GM19025 (cell line): ENCODE results near the gene MCCD1.
"Not testable (repeated sequence)": the region's sequence is repeated elsewhere in the genome, so short reads cannot be mapped to it uniquely, and the experiment has no call there.

ENCODE experiments used
- ATAC-seq: cut with Tn5 transposase; IDR thresholded peaks from one replicate; pipeline ENCODE4 v1.9.1; 2021; ENCODE audit warnings: mild to moderate bottlenecking, low read depth, moderate library complexity; ENCODE audit not compliant: unreplicated experiment

MCCD1 gene

DNA sequence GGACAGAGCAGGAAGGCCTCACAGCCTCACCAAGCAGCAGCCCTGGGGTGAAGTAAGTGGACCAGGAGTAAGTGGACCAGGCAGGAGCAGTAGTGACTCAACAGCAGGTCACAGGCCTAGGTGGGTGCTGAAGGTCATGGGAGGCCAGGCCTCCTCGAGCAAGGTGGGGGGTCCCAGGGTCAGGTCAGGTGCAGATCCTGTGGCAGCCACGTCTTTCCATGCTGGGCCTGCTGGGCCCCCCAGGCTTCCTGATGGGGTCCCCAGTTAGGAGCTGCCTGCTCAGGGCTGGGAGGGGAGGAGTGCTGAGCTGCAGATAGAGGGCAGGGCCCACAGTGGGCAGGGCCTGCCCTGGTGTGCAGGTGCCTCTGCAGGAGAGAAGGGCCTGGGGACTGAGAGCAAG is 19.7 kb upstream of the MCCD1 start:
- not testable (repeated sequence) for ATAC-seq

DNA sequence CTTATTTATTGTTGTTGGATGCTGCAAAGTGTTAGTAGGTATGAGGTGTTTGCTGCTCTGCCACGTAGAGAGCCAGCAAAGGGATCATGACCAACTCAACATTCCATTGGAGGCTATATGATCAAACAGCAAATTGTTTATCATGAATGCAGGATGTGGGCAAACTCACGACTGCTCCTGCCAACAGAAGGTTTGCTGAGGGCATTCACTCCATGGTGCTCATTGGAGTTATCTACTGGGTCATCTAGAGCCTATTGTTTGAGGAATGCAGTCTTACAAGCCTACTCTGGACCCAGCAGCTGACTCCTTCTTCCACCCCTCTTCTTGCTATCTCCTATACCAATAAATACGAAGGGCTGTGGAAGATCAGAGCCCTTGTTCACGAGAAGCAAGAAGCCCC is 18.8 kb upstream of the MCCD1 start:
- ATAC-seq: no peak

DNA sequence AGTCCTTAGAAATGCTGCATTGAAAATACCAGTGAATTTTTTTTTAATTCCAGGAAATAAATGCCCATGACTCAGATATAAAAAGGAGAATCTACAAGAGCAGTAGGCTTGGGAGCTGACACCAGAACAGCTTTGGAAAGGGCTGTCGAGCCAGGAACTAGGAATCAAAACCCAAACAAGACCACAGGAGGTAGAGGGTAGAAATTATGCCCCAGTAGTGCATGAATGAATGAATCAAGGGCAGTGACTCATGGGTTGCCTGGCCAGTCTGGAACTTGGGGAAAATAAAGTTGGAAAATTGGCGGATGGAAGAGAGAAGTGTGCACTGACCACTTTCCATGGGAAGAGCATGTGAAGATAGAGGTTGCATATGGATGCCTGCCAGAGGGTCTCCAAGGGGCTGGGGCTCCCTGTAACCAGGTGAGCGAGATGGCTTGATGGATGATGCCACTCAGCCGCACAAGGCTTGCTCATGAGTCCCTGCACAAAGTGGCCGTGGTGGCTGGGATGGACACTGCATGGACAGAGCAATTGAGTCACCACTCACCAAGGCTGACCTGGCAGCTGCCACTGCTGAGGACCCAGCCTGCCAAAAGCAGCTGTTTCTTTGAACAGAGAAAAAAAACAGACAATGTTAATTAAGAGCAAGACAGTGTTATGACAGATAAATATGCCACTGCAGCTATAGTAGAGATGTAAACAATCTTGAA is 15.2 kb upstream of the MCCD1 start:
- no peak for ATAC-seq

DNA sequence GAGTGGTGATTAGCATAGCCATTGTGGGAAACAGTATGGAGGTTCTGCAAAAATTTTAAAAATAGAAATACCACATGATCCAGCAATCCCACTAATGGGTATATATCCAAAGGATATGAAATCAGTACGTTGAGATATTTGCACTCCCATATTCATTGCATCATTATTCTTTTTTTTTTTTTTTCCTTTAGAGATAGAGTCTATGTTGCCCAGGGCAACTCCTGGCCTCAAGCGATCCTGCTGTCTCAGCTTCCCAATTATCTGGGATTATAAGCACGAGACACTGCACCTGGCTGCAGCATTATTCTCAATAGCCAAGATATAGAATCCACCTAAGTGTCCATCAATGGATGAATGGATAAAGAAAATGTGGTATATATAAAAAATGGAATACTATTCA is 6.9 kb upstream of the MCCD1 start:
- ATAC-seq: no peak

DNA sequence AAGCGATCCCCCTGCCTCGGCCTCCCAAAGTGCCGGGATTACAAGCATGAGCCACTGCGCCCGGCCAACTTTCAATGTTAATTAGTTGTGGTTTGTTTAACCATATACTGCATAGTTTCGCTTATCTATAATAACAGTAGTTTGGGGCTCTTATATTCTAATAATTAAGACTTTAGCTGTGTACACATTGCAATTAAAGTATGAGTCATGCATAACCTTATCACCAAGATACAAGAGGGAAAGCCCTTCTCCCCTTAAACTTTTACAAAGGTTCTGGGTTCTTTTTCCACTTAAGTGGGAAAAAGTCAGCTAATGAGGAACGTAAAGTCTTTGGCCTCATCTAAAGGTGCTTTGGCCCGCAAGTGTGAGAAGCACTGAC is 3.2 kb upstream of the MCCD1 start:
- no peak for ATAC-seq

DNA sequence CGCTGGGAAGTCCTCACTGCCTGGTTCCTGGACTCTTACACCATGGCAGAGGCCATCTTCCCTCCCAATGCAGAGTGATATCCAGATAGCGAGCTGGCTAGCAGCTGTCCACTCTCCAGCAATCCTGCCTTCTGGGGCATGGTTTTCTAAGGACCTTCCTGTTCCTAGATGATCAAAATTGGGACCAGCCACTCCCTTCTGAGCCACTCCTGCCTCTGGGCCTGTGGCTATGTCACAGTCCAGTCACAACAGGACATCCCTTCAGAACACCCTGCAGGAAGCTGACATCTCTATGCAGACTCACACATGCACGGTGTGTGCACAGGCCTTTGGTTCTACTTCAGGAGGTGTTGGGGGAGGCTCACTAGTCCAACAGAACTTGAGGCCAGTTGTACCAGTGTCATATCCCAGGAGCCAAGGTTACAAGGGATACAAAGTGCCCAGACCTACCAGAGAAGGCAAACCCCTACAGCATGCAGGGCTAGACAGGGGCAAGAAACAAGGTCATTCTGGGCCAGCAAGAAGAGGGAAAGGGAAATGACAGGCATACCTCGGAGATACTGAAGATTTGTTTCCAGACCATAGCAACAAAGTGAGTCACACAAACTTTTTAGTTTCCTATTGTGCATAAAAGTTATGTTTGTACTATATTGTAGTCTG is 2.7 kb upstream of the MCCD1 start:
- ATAC-seq: no peak

DNA sequence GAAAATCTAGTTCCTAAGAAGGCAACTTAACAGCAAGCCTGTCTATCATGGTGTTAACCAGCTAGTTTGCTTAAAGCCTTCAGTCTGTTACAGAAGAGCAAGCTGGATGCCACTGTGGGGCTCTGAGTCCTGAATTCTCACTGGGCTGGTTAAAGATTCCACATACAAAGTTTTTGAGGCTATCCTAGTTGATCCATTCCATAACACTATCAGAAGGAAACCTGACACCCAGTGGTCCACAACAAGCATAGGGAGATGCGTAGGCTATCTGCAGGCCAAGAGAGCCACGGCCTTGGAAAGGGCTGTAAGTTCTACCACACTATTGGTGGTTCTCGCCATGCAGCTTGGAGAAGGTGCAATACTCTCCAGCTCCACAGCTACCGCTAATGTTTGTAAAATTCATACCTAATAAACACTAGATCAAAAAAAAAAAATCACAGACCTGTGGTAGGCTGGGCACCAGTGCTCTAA is 420 bp upstream of the MCCD1 start:
- ATAC-seq: no peak

DNA sequence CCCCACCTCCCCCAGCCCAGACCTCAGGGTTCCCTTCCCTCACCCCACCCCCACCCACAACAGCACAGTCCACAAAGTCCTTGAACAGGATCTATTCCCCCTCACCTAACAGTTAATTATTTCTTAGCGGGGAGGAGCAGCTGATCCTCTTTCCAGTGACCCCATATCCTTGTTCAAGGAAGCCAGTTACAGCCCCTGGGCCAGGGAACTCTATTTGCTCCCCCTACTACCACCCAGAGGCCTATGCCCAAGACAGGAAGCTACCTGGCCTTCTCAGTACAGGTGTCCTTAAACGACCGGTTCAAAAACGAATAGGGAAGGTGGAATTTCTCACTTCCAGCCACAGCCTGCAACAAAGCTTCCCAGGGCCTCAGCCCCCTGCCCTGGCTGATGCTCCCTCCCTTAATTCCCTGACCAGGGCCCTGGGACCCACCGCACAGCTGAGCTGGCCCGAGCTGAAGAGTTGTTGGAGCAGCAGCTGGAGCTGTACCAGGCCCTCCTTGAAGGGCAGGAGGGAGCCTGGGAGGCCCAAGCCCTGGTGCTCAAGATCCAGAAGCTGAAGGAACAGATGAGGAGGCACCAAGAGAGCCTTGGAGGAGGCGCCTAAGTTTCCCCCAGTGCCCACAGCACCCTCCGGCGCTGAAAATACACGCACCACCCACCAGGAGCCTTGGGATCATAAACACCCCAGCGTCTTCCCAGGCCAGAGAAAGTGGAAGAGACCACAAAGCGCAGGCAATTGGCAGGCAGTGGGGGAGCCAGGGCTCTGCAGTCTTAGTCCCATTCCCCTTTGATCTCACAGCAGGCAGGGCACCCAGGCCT is 778 bp downstream of the MCCD1 start:
- no peak for ATAC-seq

DNA sequence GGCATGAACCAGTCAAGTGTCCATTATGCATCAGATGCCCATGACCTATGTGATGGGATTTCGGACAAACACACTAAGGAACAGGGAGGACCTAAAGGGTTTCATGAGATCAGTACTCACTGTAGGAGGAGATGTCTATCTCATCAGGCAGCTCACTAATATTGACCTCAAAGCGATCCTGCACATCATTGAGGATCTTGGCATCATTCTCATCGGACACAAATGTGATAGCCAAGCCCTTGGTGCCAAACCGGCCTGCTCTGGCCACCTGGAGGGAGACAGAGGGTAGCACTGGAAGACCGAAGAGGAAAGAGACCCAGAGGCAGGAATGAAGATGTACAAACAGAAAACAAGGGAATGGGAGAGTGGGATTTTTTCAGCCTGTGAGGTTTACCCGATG is 1.9 kb downstream of the MCCD1 start:
- ATAC-seq: no peak

DNA sequence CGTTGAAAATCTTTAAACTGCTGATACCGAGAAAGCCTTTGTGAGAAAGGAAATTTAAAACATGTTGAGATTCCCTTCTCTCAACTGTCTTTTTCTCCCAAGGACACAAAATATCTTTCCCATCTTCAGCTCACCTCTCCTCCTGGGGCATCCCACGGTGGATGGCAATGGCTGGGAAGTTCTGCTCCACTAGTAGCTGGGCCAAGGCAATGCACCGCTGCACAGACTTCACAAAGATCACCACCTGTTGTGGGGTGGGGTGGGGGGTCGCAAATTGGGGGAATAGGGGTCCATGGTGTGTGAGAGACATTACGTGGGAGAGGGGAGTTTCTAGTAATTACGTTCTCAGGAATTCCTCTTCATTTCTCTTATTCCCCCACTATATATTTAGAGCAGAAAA is 2.4 kb downstream of the MCCD1 start:
- ATAC-seq: no peak

DNA sequence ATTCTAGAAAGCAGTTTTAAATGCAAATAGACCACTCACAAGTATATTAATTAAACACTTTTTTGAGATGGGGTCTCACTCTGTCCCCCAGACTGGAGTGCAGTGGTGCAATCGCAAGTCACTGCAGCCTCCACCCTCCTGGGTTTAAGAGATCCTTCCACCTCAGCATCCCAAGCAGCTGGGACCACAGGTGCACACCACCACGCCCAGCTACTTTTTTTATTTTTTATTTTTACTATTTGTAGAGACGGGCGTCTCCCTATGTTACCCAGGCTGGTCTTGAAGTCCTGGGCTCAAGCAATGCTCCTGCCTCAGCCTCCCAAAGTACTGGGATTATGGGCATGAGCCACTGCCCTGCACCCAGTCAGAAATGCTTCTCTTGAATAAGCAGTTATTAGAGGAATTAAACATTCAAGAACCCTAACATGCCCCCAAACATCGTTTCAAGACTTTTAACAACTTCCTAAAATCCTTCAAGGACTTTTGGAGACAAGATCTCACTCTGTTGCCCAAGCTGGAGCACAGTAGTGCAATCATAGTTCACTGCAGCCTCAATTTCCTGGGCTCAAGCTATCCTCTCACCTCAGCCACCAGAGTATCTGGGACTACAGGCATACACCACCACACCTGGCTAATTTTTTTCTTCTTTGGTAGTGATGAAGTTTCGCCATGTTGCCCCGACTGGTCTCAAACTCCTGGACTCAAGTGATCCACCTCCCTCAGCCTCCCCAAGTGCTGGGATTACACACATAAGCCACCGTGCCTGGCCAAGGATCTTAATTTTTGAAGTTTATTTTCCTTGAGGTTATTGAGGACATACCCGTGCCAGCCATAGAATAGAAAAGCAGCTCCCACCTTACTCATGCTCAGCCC is 3.2 kb downstream of the MCCD1 start:
- ATAC-seq: no peak

DNA sequence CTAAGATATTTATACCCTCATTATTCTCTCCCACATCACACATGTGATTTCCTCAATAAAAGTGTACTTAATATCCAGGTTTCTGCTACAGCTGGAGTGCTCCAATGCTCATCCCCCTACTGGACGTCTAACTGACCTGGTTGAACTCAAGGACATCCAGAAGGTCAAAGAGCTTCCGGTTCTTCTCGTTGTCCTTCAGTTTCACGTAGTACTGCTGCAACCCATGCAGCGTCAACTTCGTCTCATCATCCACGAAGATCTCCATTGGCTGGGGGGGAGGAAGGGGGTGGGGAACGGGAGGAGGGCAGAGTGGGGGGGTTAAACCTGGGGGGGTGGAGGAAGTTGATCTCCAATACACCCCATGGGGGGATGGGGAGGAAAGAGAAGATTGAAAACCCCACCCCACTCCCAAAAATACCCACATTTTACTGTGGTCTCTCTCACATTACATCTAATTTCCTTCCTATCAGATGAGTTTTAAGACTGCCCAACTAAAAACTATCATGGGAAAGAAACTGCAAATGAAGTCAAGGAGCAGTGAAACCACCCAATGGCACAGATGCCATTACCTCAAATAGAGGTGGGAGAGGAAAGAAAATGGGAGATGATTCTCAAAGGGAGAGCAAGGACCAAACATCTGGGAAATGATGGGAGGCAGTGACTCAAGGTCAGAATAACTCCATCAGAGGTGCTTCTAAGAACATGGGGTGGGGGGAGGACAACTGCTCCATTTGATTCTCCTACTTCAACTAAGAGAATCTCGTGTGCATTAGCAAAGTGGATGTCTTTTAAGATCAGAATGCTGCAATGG is 4.1 kb downstream of the MCCD1 start:
- ATAC-seq: no peak

DNA sequence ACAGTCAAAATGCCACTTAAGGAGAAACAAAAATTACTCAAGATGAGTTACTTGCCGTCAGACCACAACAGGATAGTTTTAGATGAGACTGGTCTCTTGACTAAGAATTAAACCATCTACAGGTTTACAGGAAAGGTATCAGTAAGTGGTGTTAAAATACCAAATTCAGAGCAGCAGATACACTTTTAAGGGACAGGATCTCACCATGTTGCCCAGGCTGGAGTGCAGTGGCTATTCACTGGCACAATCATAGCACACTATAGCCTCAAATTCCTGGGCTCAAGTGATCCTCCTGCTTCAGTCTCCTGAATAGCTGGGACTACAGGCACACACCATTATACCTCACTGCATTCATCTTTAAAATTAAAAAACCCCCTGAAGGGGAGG is 4.7 kb downstream of the MCCD1 start:
- no peak for ATAC-seq

DNA sequence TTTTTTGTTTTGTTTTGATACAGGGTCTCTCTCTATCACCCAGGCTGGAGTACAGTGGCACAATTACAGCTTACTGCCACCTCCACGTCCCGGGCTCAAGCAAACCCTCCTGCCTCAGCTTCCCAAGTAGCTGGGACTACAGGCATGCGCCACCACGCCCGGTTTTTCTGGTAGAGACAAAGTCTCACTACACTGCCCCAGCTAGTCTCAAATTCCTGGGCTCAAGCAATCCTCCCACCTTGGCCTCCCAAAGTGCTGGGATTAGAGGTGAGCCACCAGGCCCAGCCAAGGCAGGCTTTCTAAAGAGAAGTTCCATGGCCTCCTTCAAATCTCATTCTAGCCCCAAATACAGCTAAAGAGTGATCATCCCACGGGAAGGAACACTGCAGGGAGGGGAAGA is 5.2 kb downstream of the MCCD1 start:
- no peak for ATAC-seq

DNA sequence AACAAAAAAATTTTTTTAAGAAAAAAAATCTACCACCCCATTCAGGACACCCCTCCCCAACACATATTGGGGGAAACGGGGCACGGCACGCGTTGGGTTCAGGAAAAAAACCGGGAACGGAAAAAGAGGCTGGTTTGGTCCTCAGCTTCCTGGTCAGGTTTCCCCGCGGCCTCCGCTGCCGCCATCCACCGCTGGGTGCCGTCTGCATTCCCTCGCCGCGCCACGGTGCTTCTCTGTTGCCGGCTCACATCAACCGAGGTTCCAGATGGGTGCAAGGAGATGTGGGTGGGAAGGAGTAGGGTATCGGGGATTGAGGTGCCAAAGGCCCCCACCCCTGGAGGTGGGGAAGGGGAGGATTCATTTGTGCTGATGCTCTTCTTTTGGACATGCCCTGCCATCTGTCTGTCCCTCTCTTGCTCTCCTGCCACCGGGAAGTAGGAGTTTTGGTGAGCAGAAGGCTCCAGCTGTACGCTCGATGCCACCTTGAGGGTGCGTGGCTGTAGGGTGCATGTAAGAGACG is 5.8 kb downstream of the MCCD1 start:
- no peak for ATAC-seq

DNA sequence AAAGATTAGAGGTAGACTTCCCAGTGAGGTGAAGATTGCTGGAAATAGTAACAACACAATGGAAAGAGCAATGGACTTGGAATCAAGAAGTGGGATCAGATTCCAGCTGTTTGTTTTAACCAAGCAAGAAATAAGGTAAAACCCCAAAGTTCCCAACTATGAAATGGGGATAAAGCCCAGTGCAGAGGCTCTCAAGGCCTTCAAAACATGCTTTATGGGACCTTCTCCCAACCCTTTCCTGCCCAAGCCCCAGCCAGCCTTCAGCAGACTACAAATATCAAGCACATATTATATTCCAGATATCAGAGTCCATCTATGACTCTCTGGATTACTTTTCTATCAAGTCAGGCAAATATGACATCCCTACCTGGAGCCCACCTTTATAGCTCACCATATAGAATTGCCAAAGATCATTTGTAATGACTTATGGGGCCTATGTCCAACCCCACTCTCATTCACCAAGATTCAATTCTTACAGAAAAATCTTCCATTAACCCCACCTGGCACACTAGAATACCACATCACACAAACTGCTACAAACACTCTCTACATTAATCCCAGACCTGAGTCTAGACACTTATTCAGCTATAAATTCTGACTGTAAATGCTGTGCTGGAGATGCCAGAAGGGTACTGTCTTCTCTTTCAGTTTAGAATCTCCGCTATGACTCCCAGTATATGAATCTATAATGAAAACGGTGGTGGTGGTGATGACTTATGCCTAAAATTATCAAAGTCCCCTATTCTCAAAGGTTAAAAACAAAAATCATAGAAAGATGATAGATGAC is 7.0 kb downstream of the MCCD1 start:
- no peak for ATAC-seq

DNA sequence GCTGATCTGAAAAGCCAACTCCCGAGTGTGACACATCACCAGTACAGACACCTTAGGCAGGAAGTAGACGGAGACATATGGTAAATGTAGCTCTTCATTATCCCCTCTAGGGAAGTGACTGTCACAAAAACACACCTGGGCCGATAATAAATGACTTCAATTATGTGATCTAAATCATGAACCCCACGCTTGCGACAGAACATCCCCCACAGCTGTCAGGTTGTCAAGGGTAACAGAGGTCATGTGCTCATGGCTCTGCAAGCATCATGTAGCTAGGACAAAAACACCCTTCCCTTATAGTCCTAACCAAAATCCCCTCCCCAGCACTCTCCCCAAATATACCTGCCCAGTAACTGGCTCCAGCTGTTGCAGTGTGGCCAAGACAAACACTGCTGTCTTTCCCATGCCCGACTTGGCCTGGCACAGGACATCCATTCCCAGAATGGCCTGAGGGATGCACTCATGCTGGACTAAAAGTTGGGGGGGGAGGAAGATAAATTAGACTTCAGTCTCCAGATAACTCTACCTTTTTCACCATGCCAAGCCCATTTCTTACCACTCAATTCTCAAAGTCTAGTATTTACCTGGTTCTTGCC is 10.1 kb downstream of the MCCD1 start:
- no peak for ATAC-seq

DNA sequence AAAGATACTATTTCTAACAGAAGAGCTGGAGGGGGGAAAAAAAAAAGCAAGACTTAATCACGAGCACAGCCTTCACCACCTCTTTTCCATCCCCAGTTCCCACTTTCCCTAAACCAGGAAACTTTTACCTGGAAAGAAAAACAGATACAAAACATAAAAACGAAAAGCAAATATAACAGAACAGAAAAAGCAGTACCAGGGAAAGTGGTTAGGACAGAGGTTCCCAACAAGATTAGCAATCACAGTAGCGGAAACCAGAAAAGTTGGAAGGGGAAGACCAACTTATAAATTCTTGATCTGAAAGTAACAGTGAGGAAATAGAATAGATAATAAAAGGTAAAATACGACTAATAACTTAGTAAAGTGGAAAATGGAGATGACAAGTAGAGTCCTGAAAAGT is 11.9 kb downstream of the MCCD1 start:
- no peak for ATAC-seq
